HG03097 (cell line): ENCODE data around the gene SRXN1.

Experiments used
- ATAC-seq: cut with Tn5 transposase; IDR thresholded peaks from one replicate; pipeline ENCODE4 v1.9.1; 2021; ENCODE audit not compliant: unreplicated experiment, low FRiP score

The SRXN1 gene

DNA sequence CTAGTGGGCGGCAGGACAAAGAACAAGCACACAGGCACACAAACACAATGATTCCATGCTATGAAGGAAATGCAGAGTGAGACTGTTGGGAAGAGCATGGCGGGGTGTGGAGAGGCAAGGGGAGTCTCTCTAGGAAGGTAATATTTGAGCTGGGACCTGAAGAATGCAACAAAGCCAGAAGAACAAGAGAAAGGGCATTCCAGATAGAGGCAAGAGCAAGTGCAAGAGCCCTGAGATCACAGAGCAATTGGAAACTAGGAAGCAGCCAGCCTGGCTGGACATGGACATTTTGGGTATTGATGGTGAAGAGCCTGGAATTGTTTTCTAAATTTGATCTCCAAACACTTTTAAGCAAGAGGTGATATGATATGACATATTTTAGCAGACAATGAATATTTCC is 15.4 kb downstream of the SRXN1 start:
- ATAC-seq: no peak

DNA sequence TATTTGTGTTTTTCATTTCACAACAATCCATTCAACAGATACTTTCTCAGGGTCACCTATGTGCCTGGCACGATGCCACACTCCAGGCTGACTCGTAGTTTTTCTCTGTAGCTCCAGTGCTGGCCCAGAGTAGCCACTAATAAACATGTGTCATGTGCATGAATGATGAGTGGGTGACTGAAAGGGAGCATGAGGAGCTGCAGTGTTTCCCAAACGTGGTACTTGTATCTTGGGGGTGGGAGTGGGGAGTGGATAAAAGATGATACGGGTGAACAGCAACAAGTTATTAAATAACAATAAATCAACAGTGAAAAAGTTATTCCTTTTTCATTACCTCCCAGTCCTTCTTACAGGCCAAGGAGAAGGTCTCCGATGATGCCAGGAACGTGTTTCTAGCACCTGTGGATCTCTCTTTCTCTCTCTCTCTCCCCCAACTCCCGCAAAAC is 17.1 kb downstream of the SRXN1 start:
- no peak for ATAC-seq

DNA sequence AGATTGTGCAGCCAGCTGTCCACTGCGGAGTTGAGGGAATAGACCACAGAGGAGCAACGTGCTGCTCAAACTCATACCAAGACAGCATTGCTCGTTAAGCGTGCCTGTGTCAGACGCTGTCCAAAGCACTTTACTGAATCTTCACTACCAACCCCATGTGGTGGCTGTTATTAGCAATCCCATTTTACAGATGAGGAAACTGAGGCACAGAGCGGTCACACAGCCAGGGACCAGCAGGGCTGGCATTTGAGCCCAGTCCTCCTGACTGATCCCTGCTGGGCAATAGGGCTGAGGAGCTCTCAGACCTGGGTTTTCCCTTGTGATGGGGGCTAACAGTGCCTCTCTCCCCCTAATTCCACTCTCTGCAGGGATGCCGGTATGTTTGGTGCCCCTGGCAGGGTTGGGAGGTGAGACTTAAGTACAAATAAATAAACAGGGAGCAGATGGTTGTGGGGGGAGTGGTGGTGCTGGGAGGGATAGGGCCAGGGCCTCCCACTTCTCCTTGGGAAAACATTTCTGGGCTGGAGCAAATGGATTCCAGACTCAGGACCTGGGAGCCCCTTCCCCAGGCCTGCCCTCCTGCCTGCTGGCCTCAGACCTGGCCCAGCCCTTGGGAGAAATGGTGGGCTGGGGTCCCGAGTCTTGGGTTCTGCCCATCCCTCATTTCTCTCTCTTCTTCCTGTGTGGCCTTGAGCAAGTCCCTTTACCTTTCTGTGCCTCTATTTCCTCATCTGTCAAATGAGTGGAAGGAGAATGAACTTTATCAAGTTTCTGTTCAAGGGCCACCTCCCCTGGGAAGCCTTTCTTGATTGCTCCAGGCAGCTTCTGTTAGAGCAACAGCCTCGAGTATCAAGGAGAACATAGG is 17.7 kb downstream of the SRXN1 start:
- ATAC-seq: no peak

DNA sequence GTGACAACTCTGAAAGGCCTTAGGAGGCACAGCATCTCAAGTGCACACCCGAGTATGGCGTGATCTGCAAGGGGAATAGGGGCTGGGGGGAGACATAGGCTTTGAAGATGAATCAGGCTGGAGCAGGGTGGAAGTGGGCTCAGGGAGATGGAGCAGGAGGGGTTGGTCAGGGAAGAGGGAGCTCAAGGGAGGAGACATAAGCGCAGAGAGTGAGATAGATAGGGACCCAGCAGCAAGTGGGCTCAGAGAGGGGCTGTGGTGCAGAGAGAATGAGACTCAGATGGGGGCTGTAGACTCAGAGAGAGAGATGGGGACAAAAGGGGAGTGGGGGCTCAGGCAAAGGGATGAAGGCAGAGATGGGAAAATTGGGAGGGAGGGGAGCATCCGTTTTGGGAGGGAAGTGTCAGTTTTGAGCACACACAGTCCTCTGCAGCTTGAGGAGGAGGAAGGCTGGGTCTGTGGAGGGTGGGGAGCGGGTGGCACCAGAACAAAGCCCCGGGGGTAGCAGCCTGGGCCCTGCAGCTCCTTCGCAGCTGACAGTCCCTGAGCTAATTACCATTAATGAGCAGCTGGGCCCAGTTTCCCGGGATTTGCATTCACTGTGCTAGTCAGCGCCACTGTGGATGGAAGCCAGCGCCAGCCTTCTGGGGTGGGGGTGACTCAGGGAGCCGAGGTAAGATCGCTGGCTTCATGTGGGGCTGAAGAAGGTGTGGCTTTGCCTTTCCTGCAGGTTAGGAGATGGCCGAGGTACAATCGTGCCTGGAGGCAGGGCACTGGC is 18.7 kb downstream of the SRXN1 start:
- ATAC-seq: no peak

DNA sequence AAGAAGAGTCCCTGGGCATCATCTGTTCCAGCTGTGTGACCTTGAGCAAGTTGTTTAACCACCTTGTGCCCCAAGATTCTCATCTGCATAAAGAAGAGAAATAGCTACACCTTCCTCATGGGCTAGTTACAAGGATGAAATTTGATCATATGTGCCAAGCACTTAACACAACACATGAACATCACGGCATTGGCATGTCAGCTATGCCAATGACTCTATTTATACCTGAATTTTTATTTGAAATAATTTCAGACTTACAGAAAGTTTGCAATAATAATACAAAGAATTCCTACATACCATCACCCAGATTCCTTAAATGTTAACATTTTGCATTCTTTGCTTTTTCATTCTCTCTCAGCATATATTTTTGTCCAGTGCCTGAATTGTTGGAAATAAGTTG is 21.9 kb downstream of the SRXN1 start:
- no peak for ATAC-seq

DNA sequence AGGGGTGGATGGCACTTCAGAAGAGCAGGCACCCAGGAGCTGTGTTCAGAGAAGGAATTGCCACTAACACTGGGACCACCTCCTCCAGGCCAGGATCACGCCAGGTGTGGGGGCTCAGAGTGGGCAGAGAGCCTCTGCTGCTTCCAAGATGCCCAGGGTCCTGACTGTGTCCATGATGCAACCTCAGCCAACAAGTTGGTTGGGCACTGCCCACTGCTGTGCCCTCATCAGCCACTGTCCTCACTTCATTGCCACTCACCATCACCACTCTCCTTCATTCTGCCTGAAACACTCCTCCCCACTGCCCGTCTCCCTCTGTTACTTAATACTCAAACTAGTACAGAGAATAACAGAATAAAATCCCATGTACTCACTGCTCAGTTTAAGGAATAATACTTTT is 26.4 kb downstream of the SRXN1 start:
- ATAC-seq: no peak

DNA sequence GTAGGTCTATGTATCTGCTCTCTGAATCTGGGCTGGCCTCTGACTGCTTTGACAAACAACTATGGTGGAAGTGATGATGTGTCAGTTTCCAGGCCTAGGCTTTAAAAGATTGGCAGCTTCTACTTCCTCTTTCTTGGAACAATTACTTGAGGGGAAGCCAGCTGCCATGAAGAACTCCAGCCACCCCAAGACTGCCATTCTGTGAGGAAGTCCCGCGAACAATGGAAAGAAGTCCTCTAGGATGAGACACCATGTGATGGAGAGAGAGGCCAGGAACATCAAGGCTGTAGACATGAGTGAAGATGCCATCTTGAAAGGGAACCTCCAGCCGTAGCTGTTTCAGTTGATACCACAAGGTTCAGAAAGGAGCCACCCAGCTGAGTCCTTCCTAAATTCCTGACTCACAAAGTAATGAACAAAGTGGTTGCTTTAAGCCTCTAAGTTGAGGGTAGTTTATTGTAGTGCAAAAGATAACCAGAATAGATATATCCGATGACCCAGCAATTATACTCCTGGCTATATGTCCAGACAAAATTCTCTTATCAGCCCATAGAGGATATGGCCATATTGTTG is 27.6 kb downstream of the SRXN1 start:
- no peak for ATAC-seq

DNA sequence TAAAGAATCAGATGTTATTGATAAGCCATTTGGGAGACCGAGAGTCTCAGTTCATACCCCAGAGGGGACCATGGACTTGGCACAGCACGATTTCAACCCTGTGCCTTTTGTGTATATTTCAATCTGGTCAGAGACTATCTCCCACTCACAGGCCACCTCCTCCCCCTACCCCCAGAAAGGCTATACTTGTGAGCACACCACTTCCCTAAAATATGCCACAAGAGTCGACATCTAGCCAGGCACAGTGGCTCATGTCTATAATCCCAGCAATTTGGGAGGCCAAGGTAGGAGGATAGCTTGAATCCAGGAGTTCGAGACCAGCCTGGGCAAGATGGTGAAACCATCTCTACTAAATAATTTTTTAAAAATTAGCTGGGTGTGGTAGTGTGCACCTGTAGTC is 29.3 kb downstream of the SRXN1 start:
- no peak for ATAC-seq

DNA sequence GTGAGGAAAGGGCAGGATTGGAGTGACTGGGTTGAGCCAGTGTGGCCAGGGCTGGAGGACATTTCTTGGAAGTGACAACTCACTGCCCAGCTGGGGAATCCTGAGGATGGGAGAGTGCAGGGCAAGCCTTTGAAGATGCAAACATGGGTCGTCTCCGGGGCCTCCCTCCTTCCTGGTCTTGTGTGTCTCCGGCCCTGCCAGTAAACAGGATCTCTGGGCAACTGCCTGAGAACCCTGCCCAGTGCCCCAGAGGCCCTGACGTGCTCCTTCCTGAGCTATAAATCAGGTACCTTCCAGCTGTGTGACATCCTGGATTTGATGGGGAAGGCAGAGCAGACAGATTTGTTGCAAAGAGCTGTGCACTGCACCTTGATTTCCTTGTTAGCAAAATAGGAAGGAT is 30.0 kb downstream of the SRXN1 start:
- ATAC-seq: no peak

DNA sequence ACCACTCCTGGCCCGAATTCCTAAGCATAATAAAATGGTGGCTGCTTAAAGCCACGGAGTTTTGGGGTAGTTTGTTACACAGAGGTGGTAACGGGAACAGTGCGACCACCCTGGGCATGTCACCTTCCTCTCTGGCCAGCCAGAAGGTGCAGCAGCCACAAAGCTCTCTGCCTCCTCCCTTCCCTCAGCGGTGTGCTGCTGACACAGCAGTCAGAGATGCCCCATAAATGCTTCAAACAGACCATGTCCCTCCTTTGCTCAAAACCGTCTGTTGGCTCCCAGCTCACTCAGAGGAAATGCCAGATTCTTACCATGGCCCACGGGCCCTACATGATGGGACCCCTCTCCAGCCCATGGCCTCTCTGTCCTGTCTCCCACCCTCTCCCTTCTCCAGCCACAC is 30.8 kb downstream of the SRXN1 start:
- ATAC-seq: no peak

DNA sequence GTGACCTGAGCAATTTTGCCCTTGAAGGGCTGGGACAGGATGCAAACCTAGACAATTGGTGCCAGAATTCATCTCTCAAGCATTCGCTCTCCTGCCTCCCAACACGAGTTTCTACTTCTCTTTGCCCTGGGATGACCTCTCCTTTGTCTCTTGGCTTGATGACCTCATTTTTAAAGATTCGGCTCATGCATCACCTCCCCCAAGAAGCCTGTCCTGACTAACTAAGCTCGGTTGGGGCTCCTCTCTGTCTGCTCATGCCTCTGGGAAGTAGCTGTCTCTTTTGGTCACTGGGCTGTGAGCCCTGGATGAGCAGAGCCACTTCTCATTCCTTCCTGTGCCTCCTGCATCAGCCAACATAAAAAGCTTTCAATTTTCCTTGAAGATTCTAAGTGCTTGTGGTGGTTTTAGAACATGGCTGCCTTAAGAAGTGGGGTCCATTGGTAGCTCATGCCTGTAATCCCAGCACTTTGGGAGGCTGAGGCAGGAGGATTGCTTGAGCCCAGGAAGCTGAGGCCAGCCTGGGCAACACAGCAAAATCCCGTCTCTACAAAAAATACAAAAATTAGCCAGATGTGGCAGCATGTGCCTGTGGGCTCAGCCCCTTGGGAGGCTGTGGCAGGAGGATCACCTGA is 31.8 kb downstream of the SRXN1 start:
- ATAC-seq: no peak

DNA sequence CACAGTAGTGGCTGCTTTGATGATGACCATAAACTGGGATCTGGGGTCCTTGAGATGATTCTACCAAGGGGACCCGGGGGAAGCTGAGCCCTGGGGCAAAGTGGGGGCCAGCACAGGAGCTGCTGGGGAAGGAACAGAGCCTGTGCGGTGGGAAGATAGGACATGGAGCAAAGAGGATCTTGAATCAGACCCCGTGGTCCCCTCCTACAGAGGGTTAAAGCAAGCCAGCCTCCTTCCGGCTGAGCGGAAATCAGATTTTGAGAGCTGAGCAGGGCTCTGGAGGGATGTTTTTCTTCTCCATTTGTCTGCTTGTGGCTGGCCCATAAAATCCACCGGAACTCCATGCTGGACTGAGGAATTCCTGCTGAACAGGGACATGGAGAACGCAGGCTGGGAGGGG is 32.8 kb downstream of the SRXN1 start:
- ATAC-seq: no peak

DNA sequence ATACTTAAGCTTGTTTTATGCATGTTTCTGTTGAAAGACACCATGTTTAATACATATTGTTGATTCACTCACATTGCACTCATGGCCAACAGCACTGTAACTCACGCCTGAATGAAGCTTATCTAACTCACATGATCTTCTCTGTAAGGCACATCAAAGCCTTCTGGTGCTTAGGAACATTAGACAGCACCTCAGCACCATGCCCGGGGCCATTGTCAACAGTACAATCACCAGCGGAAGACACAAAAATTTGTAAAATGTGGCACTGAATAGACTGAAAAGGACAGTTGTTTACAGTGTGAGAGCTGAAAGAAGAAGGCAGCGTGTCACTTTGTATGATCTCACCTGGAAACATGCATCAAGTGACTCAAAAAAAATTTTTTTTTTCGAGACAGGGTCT is 34.0 kb downstream of the SRXN1 start:
- ATAC-seq: no peak

DNA sequence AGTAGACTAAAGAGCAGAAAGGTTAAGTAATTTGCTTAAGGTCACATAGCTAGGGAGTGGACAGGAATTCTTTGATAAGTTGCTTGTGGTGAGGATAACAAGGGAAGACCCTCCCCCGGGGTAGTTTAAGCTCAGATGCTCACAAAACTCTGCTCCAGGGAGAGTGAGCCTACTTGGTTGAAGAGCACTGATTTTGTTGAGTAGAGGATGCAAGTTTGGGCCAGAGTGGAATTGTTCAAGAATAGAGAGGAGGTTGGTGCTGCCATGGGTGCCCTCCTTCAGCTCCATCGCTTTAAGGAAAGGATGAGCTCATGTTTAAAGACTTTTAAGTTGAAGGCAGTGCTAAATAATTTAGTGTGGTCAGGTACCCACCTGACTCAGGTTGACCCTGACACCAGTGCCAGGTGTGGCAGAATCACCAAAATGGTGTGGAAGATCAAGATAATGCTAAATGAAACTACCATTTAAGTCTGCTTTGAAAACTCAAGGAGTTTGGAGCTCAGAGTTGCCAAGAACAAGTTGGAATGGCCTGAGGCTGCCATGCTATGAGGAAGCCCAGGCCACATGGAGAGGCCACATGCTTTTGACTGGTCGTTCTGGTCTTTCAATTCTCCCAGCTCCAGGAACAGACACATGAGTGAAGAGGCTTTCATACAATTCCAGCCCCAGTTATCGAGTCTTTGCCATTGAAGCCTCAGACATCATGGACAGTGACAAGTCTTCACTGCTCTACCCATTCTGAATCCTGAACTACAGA is 34.9 kb downstream of the SRXN1 start:
- ATAC-seq: no peak

DNA sequence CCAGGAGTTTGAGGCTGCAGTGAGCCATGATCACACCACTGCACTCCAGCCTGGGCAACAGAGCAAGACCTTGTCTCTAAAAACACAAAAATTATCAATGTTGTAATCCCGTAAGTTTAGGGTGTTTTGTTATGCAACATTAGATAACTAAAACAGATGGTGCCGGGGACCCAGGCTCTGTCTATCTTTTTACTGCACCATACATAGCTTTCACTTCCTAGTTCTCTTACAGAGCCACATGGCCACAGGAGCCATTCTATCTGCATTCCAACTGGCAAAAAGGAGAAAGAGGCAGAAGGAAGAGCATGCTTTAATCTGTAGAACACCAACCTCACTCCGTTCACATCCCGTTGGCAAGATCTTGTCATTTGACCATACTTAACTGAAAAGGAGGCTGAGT is 37.5 kb downstream of the SRXN1 start:
- ATAC-seq: no peak

DNA sequence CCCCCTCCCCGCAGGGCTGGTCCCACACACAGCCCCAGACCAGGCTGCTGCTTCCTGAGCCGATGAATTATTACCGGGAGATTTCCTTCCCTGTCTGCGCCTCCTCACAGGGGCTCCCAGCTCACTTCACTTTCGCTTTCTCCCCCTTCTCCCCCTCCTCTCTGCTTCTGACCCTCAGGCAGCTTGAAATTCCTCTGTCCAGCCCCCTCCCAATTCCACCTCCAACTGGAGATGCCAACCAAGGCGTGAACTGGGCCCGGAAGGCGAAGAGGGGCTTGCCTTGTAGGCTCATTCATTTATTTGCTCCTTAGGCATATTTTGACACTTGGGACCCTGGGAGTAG is 41.2 kb downstream of the SRXN1 start:
- ATAC-seq: no peak

DNA sequence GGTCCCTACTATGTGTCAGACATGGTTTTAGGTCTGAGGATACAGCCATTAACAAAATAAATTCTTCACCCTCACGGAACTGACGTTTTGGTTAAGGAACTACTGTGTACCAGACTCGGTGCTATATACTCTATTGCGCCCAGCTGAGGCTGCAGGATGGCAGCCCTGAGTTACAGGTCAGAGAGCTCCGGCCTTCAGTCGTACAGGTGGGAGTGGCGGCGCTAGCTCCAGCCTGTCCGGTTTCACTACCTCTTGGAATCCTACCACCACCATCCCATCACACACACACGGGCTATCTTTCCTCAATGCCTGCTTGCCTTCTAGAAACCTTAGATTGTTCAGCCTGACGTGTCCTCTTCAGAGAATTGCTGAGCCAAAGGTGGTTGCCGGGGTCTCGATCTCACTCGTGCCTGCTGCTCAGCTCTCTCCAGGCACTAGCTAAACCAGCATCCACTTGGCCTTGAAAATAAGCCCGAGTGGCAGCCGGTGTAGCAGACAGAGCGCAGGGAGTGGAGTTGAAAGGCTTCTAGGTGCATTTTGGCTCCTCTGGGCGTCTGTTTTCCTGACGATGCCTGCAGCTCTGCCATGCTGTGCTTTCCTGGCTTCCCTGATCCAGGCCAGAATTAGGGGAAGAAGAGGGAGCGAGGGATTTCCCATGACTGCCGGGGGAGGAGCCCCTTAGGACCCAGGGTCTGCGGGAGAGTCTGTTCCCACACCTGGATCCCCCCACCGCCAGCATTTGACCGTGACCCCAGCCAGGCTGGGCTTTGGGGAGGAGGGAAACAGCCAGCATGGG is 41.8 kb downstream of the SRXN1 start:
- no peak for ATAC-seq

DNA sequence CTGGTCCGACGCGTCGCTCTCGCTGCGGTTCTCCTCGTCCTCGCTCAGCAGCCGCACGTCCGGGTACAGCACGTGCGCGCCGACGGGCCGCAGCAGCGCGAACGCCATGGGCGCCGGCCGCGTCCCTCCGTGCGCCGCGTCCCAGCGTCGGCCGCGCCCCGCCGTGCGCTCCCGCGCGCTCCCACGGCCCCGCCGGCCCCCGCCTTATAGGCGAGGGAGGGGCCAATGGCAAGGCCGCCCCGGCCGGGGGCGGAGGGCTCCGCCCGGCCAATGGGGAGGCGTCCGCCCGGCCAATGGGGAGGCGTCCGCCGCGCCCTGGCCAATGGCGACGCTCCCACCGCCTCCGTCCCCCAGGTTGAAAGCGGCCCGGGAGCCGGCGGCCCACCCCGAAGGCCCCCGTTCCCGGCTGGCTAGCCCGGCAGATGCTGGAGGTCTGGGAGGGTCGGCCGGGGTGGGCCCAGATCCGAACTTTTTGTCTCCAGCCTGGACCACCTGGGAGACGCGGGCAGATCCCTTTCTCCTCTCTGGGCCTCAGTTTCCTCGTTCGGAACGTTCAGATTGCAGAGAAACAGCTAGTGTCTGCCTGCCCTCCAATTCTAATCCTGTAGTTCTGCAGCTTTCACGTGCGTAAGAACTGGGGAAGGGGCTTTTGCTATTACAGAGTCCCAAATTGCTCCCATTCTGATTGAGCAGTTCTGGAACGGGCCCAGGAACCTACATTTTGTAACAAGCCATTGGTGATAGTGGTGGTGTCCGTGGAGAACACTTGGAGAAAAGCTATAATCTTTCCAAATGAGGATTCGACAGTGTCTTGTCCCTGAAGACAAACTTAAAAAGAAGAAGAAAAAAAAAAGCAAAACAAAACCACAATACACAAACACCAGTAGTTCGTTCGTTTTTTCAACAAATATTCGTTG is 42.6 kb downstream of the SRXN1 start, which contains the start of gene TCF15:
Gene TCF15, minus strand, starts transcription at position 180 of the 917 bp plus-strand sequence. Its CDS starts 72 bp downstream, at position 108.
- ATAC-seq: no peak
